ENCODE results near the gene ATXN10.

DNA sequence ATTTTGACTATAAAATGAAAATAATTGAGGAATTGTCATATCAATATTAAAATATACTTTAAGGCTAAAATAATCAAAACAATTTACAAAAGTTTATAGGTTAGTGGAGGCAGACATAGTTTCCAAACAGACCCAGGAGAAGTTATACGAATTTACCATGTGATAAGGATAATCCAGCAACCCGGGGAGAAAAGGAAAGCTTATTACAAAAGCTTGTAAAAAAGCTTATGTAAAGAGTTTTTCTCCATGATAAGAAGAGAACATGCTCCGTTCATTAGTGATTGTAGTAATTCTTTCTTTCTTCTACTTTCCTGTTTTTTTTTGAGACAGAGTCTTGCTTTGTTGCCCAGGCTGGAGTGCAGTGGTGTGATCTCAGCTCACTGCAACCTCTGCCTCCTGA, 79.0 kb downstream of the ATXN10 start:
- TF ChIP-seq EP300 (IDR thresholded peaks at IDR 0.05; ENCODE audit: borderline replicate concordance in 1 of 2, low read depth in 2 of 2, low read length in 2 of 2) = no peak
- no peak for TF ChIP-seq CREB1 (IDR thresholded peaks at IDR 0.05)
- no peak for TF ChIP-seq JUN (IDR thresholded peaks at IDR 0.05; ENCODE audit: low read depth, low read length)
- no peak for TF ChIP-seq GABPA (IDR thresholded peaks at IDR 0.05; ENCODE audit: borderline replicate concordance, insufficient read depth, low read length)
- TF ChIP-seq, protein P1, sequence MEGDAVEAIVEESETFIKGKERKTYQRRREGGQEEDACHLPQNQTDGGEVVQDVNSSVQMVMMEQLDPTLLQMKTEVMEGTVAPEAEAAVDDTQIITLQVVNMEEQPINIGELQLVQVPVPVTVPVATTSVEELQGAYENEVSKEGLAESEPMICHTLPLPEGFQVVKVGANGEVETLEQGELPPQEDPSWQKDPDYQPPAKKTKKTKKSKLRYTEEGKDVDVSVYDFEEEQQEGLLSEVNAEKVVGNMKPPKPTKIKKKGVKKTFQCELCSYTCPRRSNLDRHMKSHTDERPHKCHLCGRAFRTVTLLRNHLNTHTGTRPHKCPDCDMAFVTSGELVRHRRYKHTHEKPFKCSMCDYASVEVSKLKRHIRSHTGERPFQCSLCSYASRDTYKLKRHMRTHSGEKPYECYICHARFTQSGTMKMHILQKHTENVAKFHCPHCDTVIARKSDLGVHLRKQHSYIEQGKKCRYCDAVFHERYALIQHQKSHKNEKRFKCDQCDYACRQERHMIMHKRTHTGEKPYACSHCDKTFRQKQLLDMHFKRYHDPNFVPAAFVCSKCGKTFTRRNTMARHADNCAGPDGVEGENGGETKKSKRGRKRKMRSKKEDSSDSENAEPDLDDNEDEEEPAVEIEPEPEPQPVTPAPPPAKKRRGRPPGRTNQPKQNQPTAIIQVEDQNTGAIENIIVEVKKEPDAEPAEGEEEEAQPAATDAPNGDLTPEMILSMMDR (IDR thresholded peaks at IDR 0.05; ENCODE audit: control extremely low read depth in 1 of 3, insufficient read depth in 1 of 3, low read depth in 1 of 3, low read length in 3 of 3) = no peak
- no peak for TF ChIP-seq POLR2A (IDR thresholded peaks at IDR 0.05; ENCODE audit: control extremely low read depth in 1 of 2, low read depth in 2 of 2, low read length in 2 of 2)
- TF ChIP-seq MAX (IDR thresholded peaks at IDR 0.05) = no peak
- no peak for TF ChIP-seq SIX5 (IDR thresholded peaks at IDR 0.05; ENCODE audit: low read depth, low read length)
- no peak for TF ChIP-seq TAF7 (optimal IDR thresholded peaks at IDR 0.05; ENCODE audit: borderline replicate concordance, low read depth, low read length)
- TF ChIP-seq CBX8 (IDR thresholded peaks at IDR 0.05; ENCODE audit: borderline replicate concordance, low read depth, low read length) = no peak
- TF ChIP-seq CHD2 (IDR thresholded peaks at IDR 0.05; ENCODE audit: low read length) = no peak
- TF ChIP-seq JUND (IDR thresholded peaks at IDR 0.05; ENCODE audit: low read length) = no peak
- no peak for TF ChIP-seq FOSL1 (IDR thresholded peaks at IDR 0.05; ENCODE audit: insufficient read depth, low read depth, low read length)
- no peak for TF ChIP-seq ZNF274 (IDR thresholded peaks at IDR 0.05; ENCODE audit: borderline replicate concordance, extremely low read depth, low read length)

Data from H1 (cell line).